Trophoblast cell (in vitro differentiated cells and primary cell): Measurements from ENCODE around the gene HGD.
"Not testable (repeated sequence)": the region's sequence is repeated elsewhere in the genome, so short reads cannot be mapped to it uniquely, and the experiment has no call there.

ENCODE experiments used
- DNase-seq, 2 donors: peaks; one replicate each; pipeline ENCODE4 v3.0.0-alpha.2; 2016
- H2AFZ ChIP-seq: 2 replicates; pipeline ENCODE4 v1.6.1; 2013; ENCODE audit warnings: low read length, moderate library complexity, mild to moderate bottlenecking; ENCODE audit not compliant: insufficient read depth, poor library complexity
- H2AK5ac ChIP-seq: 2 replicates; pipeline ENCODE4 v1.6.1; 2013; ENCODE audit warnings: mild to moderate bottlenecking, low read length
- H2BK120ac ChIP-seq: 2 replicates; pipeline ENCODE4 v1.6.1; 2013; ENCODE audit warnings: low read length, mild to moderate bottlenecking, moderate library complexity; ENCODE audit not compliant: insufficient read depth, poor library complexity
- H2BK12ac ChIP-seq: 2 replicates; pipeline ENCODE4 v1.6.1; 2013; ENCODE audit warnings: mild to moderate bottlenecking, low read length, moderate library complexity
- H2BK5ac ChIP-seq: 2 replicates; pipeline ENCODE4 v1.6.1; 2013; ENCODE audit warnings: low read length, low read depth, moderate library complexity, mild to moderate bottlenecking; ENCODE audit not compliant: poor library complexity
- H3K14ac ChIP-seq: 2 replicates; pipeline ENCODE4 v1.6.1; 2013; ENCODE audit warnings: mild to moderate bottlenecking, low read length
- H3K18ac ChIP-seq: 2 replicates; pipeline ENCODE4 v1.6.1; 2013; ENCODE audit warnings: mild to moderate bottlenecking, low read length
- H3K23ac ChIP-seq: 2 replicates; pipeline ENCODE4 v1.6.1; 2013; ENCODE audit warnings: low read length
- H3K27ac ChIP-seq: 2 replicates; pipeline ENCODE4 v1.5.1; 2013; ENCODE audit warnings: low read depth, mild to moderate bottlenecking, inconsistent platforms, low read length, moderate library complexity
- H3K27me3 ChIP-seq: 2 replicates; pipeline ENCODE4 v1.6.1; 2013; ENCODE audit warnings: inconsistent platforms, mild to moderate bottlenecking, low read length, moderate library complexity; ENCODE audit not compliant: insufficient read depth
- H3K36me3 ChIP-seq, 2 experiments: 1 replicate in 1 of 2; 2 replicates in 1 of 2; pipeline ENCODE4 v1.6.1; 2013; ENCODE audit warnings: low read length in 2 of 2, mild to moderate bottlenecking in 2 of 2, moderate library complexity in 1 of 2; ENCODE audit not compliant: insufficient read depth in 2 of 2, control insufficient read depth in 1 of 2
- H3K4ac ChIP-seq: 2 replicates; pipeline ENCODE4 v1.6.1; 2013; ENCODE audit warnings: low read depth, mild to moderate bottlenecking, low read length, moderate library complexity
- H3K4me1 ChIP-seq, 2 experiments: 1 replicate in 1 of 2; 2 replicates in 1 of 2; pipeline ENCODE4 v1.6.1; 2013; ENCODE audit warnings: low read length in 2 of 2, mild to moderate bottlenecking in 2 of 2, moderate library complexity in 1 of 2; ENCODE audit not compliant: insufficient read depth in 2 of 2, control insufficient read depth in 1 of 2
- H3K4me2 ChIP-seq: 2 replicates; pipeline ENCODE4 v1.6.1; 2013; ENCODE audit warnings: inconsistent platforms, mild to moderate bottlenecking, low read length, moderate library complexity
- H3K4me3 ChIP-seq: 2 replicates; pipeline ENCODE4 v1.5.1; 2013; ENCODE audit warnings: mild to moderate bottlenecking, low read depth, low read length, inconsistent platforms
- H3K79me1 ChIP-seq: one replicate; pipeline ENCODE4 v1.6.1; 2013; ENCODE audit warnings: low read length
- H3K79me2 ChIP-seq: 2 replicates; pipeline ENCODE4 v1.6.1; 2013; ENCODE audit warnings: low read length, mild to moderate bottlenecking; ENCODE audit not compliant: control insufficient read depth, insufficient read depth, poor library complexity
- H3K9ac ChIP-seq: 2 replicates; pipeline ENCODE4 v1.6.1; 2013; ENCODE audit warnings: mild to moderate bottlenecking, low read length
- H3K9me3 ChIP-seq: 2 replicates; pipeline ENCODE4 v1.6.1; 2013; ENCODE audit warnings: low read depth, mild to moderate bottlenecking, control low read depth, inconsistent platforms, low read length; ENCODE audit not compliant: insufficient read depth
- H4K12ac ChIP-seq: 2 replicates; pipeline ENCODE4 v1.6.1; 2013; ENCODE audit warnings: low read depth, mild to moderate bottlenecking, low read length, moderate library complexity
- H4K8ac ChIP-seq: 2 replicates; pipeline ENCODE4 v1.6.1; 2013; ENCODE audit warnings: low read depth, mild to moderate bottlenecking, low read length, moderate library complexity
- H4K91ac ChIP-seq: one replicate; pipeline ENCODE4 v1.6.1; 2013; ENCODE audit warnings: low read depth, mild to moderate bottlenecking, low read length, moderate library complexity
- WGBS: extraction: QIAGEN DNeasy Blood & Tissue Kit; methylation state at CpG from one replicate; pipeline ENCODE4 v1.1.7; 2013; ENCODE audit warnings: missing lambda C conversion rate; ENCODE audit not compliant: insufficient read length, insufficient coverage; ENCODE audit errors: extremely low coverage; 5-methylcytosine and 5-hydroxymethylcytosine counted together

Gene HGD

DNA sequence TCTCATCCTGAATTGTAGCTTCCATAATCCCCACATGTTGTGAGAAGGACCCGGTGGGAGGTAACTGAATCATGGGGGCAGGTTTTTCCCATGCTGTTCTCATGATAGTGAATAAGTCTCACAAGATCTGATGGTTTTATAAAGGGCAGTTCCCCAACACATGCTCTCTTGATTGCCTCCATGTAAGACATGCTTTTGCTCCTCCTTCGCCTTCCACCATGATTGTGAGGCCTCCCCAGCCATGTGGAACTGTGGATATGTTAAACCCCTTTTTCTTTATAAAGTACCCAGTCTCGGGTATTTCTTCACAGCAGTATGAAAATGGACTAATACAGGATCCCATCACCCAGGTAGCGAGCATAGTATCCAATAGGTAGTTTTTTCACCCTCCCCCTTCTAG, 43.2 kb downstream of the HGD start:
- not testable (repeated sequence) for H3K9ac ChIP-seq, H3K27ac ChIP-seq, H3K9me3 ChIP-seq, H3K4me3 ChIP-seq, H3K23ac ChIP-seq, H3K79me1 ChIP-seq, H3K14ac ChIP-seq, DNase-seq, H3K27me3 ChIP-seq, H4K91ac ChIP-seq, H3K4me1 ChIP-seq, H4K12ac ChIP-seq, H2BK120ac ChIP-seq, H3K79me2 ChIP-seq, H2BK5ac ChIP-seq, H2AK5ac ChIP-seq, H4K8ac ChIP-seq, H3K36me3 ChIP-seq, H2AFZ ChIP-seq, H3K4ac ChIP-seq, H2BK12ac ChIP-seq, H3K4me2 ChIP-seq, H3K18ac ChIP-seq
- no CpG with 5 or more reads among the region's 4 CpGs for WGBS

- Histone ChIP-seq H3K4ac (no peak overlapping the region), H3K79me1 (no peaks in the 10 kb centered on the region), H3K4me2 (no peak overlapping the region), H2BK12ac (no peak overlapping the region), H3K14ac (no peak overlapping the region), H3K9ac (no peak overlapping the region), H3K4me1 (no peaks in the 10 kb centered on the region), H4K8ac (no peak overlapping the region), H3K79me2 (no peaks in the 10 kb centered on the region), H3K18ac (no peak overlapping the region), H4K91ac (no peak overlapping the region), H4K12ac (no peak overlapping the region), H2BK120ac (no peak overlapping the region), H2BK5ac (no peak overlapping the region), H2AK5ac (no peak overlapping the region), H3K9me3 (no peaks in the 10 kb centered on the region), H3K27me3 (no peaks in the 10 kb centered on the region), H3K36me3 (no peaks in the 10 kb centered on the region), H3K27ac (no peak overlapping the region), H3K4me3 (no peak overlapping the region), H3K23ac (no peak overlapping the region), H2AFZ (no peak overlapping the region)
- no peak for DNase-seq
- no CpG with 5 or more reads among the region's 6 CpGs for WGBS
Observed at GRCh38 chr3:120637851-120638559, 44.0 kb downstream of the HGD start.

DNA sequence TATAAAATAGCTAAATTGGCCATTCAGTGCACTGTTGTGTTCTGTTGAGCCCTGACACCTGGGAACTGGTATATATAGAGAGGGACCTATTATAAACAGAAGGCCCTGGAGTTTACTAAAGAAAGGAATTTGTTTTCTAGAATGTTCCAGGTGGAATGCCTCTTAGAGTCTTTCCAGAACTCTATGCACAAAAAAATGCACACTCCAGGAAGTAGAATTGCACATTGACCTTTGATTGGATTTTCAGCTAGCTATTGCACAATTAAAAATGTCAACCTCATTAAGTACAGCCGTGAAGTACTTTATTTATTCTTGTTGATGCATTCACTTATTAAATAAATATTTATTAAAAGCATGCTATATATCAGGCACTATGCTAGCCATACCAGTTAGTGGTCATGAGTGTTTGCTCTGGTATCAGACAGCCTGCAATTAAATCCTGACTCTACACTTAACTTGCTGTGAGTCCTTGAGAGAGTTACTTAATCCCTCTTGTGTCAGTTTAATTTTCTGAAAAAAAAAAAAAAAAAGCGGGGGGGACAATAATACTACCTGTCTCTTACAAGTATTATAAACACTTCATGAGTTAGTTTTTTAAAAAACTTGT, 45.1 kb downstream of the HGD start:
- Histone ChIP-seq H3K4me3 (no peak overlapping the region), H3K9ac (no peak overlapping the region), H3K79me2 (no peaks in the 10 kb centered on the region), H3K14ac (no peak overlapping the region), H3K27ac (no peak overlapping the region), H2BK5ac (no peak overlapping the region), H3K36me3 (no peaks in the 10 kb centered on the region), H3K4ac (no peak overlapping the region), H2BK12ac (no peak overlapping the region), H3K18ac (no peak overlapping the region), H3K9me3 (no peaks in the 10 kb centered on the region), H4K8ac (no peak overlapping the region), H3K27me3 (no peaks in the 10 kb centered on the region), H3K23ac (no peak overlapping the region), H2AFZ (no peak overlapping the region), H3K79me1 (no peaks in the 10 kb centered on the region), H3K4me1 (no peaks in the 10 kb centered on the region), H4K91ac (no peak overlapping the region), H4K12ac (no peak overlapping the region), H2BK120ac (no peak overlapping the region), H2AK5ac (no peak overlapping the region), H3K4me2 (no peak overlapping the region)
- no CpG with 5 or more reads among the region's 2 CpGs for WGBS
- DNase-seq, result no peak

- Histone ChIP-seq H3K27me3 (no peaks in the 10 kb centered on the region), H4K91ac (no peak overlapping the region), H3K36me3 (no peaks in the 10 kb centered on the region), H3K9me3 (no peaks in the 10 kb centered on the region), H2BK5ac (no peak overlapping the region), H4K8ac (no peak overlapping the region), H4K12ac (no peak overlapping the region), H2AFZ (no peak overlapping the region), H3K18ac (no peak overlapping the region), H2BK120ac (no peak overlapping the region), H3K79me1 (no peaks in the 10 kb centered on the region), H3K4me1 (no peaks in the 10 kb centered on the region), H3K14ac (no peak overlapping the region), H3K27ac (no peak overlapping the region), H3K9ac (no peak overlapping the region), H3K4me2 (no peak overlapping the region), H3K4ac (no peak overlapping the region), H3K4me3 (no peak overlapping the region), H3K79me2 (no peaks in the 10 kb centered on the region), H3K23ac (no peak overlapping the region), H2BK12ac (no peak overlapping the region), H2AK5ac (no peak overlapping the region)
- no peak for DNase-seq
- WGBS, result no CpG with 5 or more reads among the region's 1 CpG
Observed at GRCh38 chr3:120634539-120634938, 47.5 kb downstream of the HGD start.
